ENCODE results near the gene CORO2A. TPM values are rescaled to one million over a fixed set of nuclear protein-coding genes. Genes with fewer than 3 reads are reported as not detected.

The CORO2A gene
- total and polyA plus RNA-seq, 2 of the 4 experiments (the other 2 are of a cell fraction): 1.9 to 2.2 TPM

DNA sequence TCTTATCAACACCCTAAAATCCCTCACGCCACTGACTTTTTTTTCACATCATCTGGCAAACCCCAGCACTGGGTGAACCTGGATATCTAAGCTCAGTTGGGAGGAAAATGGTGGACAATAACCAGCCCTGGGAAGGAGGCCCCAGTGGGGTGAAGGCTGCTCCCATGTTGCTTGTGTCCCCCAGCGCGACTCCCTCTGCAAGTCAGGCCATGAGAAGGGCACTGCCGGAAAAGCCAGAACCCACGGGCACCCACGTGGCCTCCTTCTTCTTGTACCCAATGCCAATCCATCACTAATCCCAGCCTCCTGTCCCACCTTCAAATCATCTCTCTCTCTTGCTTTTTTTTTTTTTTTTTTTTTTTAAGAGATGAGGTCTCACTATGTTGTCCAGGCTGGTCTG is 11.4 kb downstream of the CORO2A start:
- no peak overlapping the region for H2AK5ac ChIP-seq (ENCODE audit: low read depth, low read length)
- BruUV-seq (replicated peaks): no TSS peak
- no peak overlapping the region for H2AFZ ChIP-seq (replicated peaks; ENCODE audit: low read length, poor library complexity)
- H3K79me1 ChIP-seq (ENCODE audit: low read depth in 1 of 2, low read length in 2 of 2): no peaks in the 10 kb centered on the region
- no peak overlapping the region for H4K8ac ChIP-seq (ENCODE audit: low read depth in 2 of 2, low read length in 2 of 2)
- 0 out of 2 replicates have a peak, but pooled peaks cover 5% of the 10 kb centered on the region for H3K9me1 ChIP-seq (ENCODE audit: insufficient read depth, low read length)
- H2AK9ac ChIP-seq (replicated peaks; ENCODE audit: low read depth, low read length, poor library complexity): no peak overlapping the region
- no peak for DNase-seq
- no peak overlapping the region for H4K91ac ChIP-seq (ENCODE audit: insufficient read depth, low read depth, low read length)
- no peak overlapping the region for H3K14ac ChIP-seq (replicated peaks; ENCODE audit: low read depth, low read length)
- H3K23ac ChIP-seq (ENCODE audit: low read depth, low read length): no peak overlapping the region
- H3K4me1 ChIP-seq (ENCODE audit: control insufficient read depth, insufficient read depth, low read length): no peaks in the 10 kb centered on the region
- H4K5ac ChIP-seq (ENCODE audit: low read depth, low read length): no peak overlapping the region
- H3K18ac ChIP-seq (ENCODE audit: low read depth, low read length): no peak overlapping the region
- H3K9me3 ChIP-seq (ENCODE audit: control insufficient read depth, insufficient read depth, low read length): no peaks in the 10 kb centered on the region
- H2BK5ac ChIP-seq (ENCODE audit: low read depth, low read length, poor library complexity, severe bottlenecking): no peak overlapping the region
- no peak overlapping the region for H3K4me2 ChIP-seq (ENCODE audit: low read depth, low read length)
- in situ Hi-C loops (cut with MboI; ENCODE audit: low sequenced_read_pairs) (no loop called here), intact Hi-C loops (cut with micrococcal nuclease) (no loop called here), dilution Hi-C loops (cut with HindIII; ENCODE audit: low sequenced_read_pairs, unreplicated experiment) (no loop called here)
- no peak overlapping the region for H2BK120ac ChIP-seq (ENCODE audit: low read depth, low read length)
- ChIA-PET CTCF (interaction anchor here (1.3 kb wide), 1 partner anchor 13 kb away, joined by 3 read pairs; no protein-coding TSS in a partner anchor), POLR2A (ENCODE audit: unreplicated experiment) (no interaction called here)
- ATAC-seq (ENCODE audit: low read depth): no peak
- H3K4me3 ChIP-seq (ENCODE audit: insufficient read depth, low read depth, low read length): no peak overlapping the region
- H2BK15ac ChIP-seq (ENCODE audit: low read depth, low read length): no peak overlapping the region
- no peaks in the 10 kb centered on the region for H4K20me1 ChIP-seq (ENCODE audit: insufficient read depth, low read length)
- H2BK20ac ChIP-seq (ENCODE audit: low read depth, low read length): no peak overlapping the region
- H3K36me3 ChIP-seq (ENCODE audit: control insufficient read depth, insufficient read depth, low read length): no peaks in the 10 kb centered on the region
- H3K9ac ChIP-seq (ENCODE audit: low read depth, low read length): no peak overlapping the region
- H3K56ac ChIP-seq (ENCODE audit: extremely low read depth, insufficient read depth, low read length): no peak overlapping the region
- WGBS, 2 experiments (ENCODE audit: extremely low coverage in 2 of 2, insufficient read length in 1 of 2): no CpG with 5 or more reads among the region's 6 CpGs
- peaks cover 4% of the 10 kb centered on the region for H3K27me3 ChIP-seq (ENCODE audit: control insufficient read depth, insufficient read depth, low read length)
- H3K27ac ChIP-seq (ENCODE audit: insufficient read depth, low read length): no peak overlapping the region
- TF ChIP-seq MXI1 (IDR thresholded peaks at IDR 0.05; ENCODE audit: borderline replicate concordance, low read depth, low read length): no peak
- TF ChIP-seq POLR2A (IDR thresholded peaks at IDR 0.05; ENCODE audit: low read depth, low read length): no peak
- no peak for TF ChIP-seq RCOR1 (IDR thresholded peaks at IDR 0.05; ENCODE audit: insufficient replicate concordance, low read length)
- TF ChIP-seq MAFK (IDR thresholded peaks at IDR 0.05; ENCODE audit: low read depth, low read length): no peak
- TF ChIP-seq SMC3 (IDR thresholded peaks at IDR 0.05; ENCODE audit: low read depth, low read length): no peak
- TF ChIP-seq CHD1 (IDR thresholded peaks at IDR 0.05; ENCODE audit: low read depth, low read length): no peak
- TF ChIP-seq, protein P1, sequence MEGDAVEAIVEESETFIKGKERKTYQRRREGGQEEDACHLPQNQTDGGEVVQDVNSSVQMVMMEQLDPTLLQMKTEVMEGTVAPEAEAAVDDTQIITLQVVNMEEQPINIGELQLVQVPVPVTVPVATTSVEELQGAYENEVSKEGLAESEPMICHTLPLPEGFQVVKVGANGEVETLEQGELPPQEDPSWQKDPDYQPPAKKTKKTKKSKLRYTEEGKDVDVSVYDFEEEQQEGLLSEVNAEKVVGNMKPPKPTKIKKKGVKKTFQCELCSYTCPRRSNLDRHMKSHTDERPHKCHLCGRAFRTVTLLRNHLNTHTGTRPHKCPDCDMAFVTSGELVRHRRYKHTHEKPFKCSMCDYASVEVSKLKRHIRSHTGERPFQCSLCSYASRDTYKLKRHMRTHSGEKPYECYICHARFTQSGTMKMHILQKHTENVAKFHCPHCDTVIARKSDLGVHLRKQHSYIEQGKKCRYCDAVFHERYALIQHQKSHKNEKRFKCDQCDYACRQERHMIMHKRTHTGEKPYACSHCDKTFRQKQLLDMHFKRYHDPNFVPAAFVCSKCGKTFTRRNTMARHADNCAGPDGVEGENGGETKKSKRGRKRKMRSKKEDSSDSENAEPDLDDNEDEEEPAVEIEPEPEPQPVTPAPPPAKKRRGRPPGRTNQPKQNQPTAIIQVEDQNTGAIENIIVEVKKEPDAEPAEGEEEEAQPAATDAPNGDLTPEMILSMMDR (conservative IDR thresholded peaks at IDR 0.05; ENCODE audit: low read depth, low read length): no peak
- TF ChIP-seq, protein P2, sequence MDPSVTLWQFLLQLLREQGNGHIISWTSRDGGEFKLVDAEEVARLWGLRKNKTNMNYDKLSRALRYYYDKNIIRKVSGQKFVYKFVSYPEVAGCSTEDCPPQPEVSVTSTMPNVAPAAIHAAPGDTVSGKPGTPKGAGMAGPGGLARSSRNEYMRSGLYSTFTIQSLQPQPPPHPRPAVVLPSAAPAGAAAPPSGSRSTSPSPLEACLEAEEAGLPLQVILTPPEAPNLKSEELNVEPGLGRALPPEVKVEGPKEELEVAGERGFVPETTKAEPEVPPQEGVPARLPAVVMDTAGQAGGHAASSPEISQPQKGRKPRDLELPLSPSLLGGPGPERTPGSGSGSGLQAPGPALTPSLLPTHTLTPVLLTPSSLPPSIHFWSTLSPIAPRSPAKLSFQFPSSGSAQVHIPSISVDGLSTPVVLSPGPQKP (IDR thresholded peaks at IDR 0.05; ENCODE audit: borderline replicate concordance, low read depth, low read length): no peak
- TF ChIP-seq CEBPB (IDR thresholded peaks at IDR 0.05; ENCODE audit: low read depth, low read length): no peak
- TF ChIP-seq NFE2L2 (IDR thresholded peaks at IDR 0.05; ENCODE audit: low read depth, low read length): no peak
- TF ChIP-seq MAZ (IDR thresholded peaks at IDR 0.05; ENCODE audit: borderline replicate concordance, low read depth, low read length): no peak
- TF ChIP-seq, protein P3, sequence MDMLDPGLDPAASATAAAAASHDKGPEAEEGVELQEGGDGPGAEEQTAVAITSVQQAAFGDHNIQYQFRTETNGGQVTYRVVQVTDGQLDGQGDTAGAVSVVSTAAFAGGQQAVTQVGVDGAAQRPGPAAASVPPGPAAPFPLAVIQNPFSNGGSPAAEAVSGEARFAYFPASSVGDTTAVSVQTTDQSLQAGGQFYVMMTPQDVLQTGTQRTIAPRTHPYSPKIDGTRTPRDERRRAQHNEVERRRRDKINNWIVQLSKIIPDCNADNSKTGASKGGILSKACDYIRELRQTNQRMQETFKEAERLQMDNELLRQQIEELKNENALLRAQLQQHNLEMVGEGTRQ (IDR thresholded peaks at IDR 0.05; ENCODE audit: low read depth, low read length): no peak
- TF ChIP-seq BHLHE40 (IDR thresholded peaks at IDR 0.05; ENCODE audit: low read depth, low read length): no peak
- no peak for TF ChIP-seq FOS (IDR thresholded peaks at IDR 0.05; ENCODE audit: low read depth, low read length)
- TF ChIP-seq RAD21 (IDR thresholded peaks at IDR 0.05; ENCODE audit: low read length): no peak
- TF ChIP-seq RFX5 (IDR thresholded peaks at IDR 0.05; ENCODE audit: low read depth, low read length): no peak
- H3K4ac ChIP-seq (ENCODE audit: low read depth, low read length): no peak overlapping the region

Measured in IMR-90 (cell line).